ENCODE results near the gene HOXC6.

- TF ChIP-seq GATA2 (IDR thresholded peaks at IDR 0.05; ENCODE audit: low read depth, low read length) = no peak
- no peak for TF ChIP-seq GATA3 (IDR thresholded peaks at IDR 0.05; ENCODE audit: low read depth, low read length)
Measured at GRCh38 chr12:53994264-53995001, 33.8 kb upstream of the HOXC6 start.
